Esophagus squamous epithelium (tissue), 5 donors: ENCODE data around the gene POU6F2. TPM values are rescaled to one million over a fixed set of nuclear protein-coding genes. Genes with fewer than 3 reads are reported as not detected.

Experiments
- DNase-seq: peaks from one replicate; lab custom pipeline; 2025; lab: John Stamatoyannopoulos, UW
- H3K27ac ChIP-seq, 4 donors: fragments of 200-600 bp; sonication (generic); one replicate each; pipeline ENCODE4 v1.5.1; 2016 to 2019; ENCODE audit warnings: mild to moderate bottlenecking in 1 of 4
- H3K27me3 ChIP-seq, 4 donors: fragments of 200-600 bp; sonication (generic); 1 replicate in 3 of 4; 2 replicates in 1 of 4; pipeline versions ENCODE4 v1.5.1 to v1.6.0; 2017 to 2021; ENCODE audit warnings: antibody characterized with exemption in 1 of 4
- H3K36me3 ChIP-seq, 3 donors: fragments of 200-600 bp; sonication (generic); one replicate each; pipeline ENCODE4 v1.5.1; 2016 to 2019
- H3K4me1 ChIP-seq, 3 donors: fragments of 200-600 bp; sonication (generic); one replicate each; pipeline ENCODE4 v1.5.1; 2017 to 2019
- H3K4me3 ChIP-seq, 4 donors: fragments of 200-600 bp; sonication (generic); 1 replicate in 3 of 4; 2 replicates in 1 of 4; pipeline ENCODE4 v1.5.1; 2016 to 2019; ENCODE audit warnings: mild to moderate bottlenecking in 2 of 4, moderate library complexity in 1 of 4
- H3K9me3 ChIP-seq, 3 donors: fragments of 200-600 bp; sonication (generic); one replicate each; pipeline ENCODE4 v1.5.1; 2016 to 2019
- CTCF ChIP-seq, 6 experiments: fragments of 450-650 bp in 4 of 6; fragments of 200-600 bp in 2 of 6; sonication (generic) in 2 of 6; IDR thresholded peaks; one replicate each; pipeline ENCODE4 v1.5.1; 2016 to 2019; ENCODE audit warnings: antibody characterized with exemption in 6 of 6, mild to moderate bottlenecking in 4 of 6, moderate library complexity in 4 of 6
- POLR2A ChIP-seq, 4 donors: fragments of 450-650 bp; IDR thresholded peaks; one replicate each; pipeline ENCODE4 v1.6.1; 2017; ENCODE audit warnings: antibody characterized with exemption in 4 of 4, mild to moderate bottlenecking in 4 of 4, moderate library complexity in 3 of 4
- WGBS, 2 donors: methylation state at CpG; one replicate each; pipeline ENCODE4 v1.1.5; 2018; 5-methylcytosine and 5-hydroxymethylcytosine counted together
- intact Hi-C: fragments of 100-400 bp; cut with DNase I; formaldehyde crosslinking; loops from one replicate; pipeline ENCODE4 v1.15.0; 2022
- total RNA-seq, 4 donors: library from RNA; depleted of rRNA; stranded (reverse); fragments of >200 nt; gene quantifications; one replicate each; pipeline ENCODE4 v1.1.0, GENCODE V29; 2016
- donor health status: DM: yes; HTN: yes; CAD: no.

Gene POU6F2
- total RNA-seq, 4 donors from 2014 or later, result 0.76 to 1.6 TPM; not detected in 2

DNA sequence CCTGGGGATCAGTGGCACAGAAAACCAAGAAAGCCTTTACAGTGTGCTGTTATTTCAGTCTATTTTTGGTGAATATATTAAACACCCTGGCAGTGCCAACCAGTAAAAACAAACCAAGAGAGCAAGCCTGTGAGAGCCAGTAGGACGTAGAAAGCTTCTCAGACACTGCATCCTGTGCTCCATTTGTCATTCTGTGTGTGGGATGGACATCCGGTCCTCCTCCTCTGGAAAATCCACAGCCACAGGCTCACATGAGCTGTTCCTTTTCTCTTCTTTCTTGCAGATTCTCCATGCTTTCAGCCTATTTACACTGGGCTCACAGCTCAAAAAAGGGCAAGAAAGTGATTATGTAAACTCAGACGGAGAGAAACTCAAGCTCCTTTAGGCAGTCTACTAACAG lies 468.8 kb downstream of the POU6F2 start:
- Histone ChIP-seq H3K36me3 (no peaks in the 10 kb centered on the region), H3K4me3 (no peak overlapping the region), H3K27ac (no peak overlapping the region), H3K27me3 (peaks cover 0 to 20% (median 0%) of the 10 kb centered on the region in 4 donors), H3K9me3 (no peaks in the 10 kb centered on the region), H3K4me1 (no peaks in the 10 kb centered on the region)
- no peak for DNase-seq
- no peak for TF ChIP-seq CTCF (IDR thresholded peaks at IDR 0.05)
- TF ChIP-seq POLR2A (IDR thresholded peaks at IDR 0.05), result no peak
- WGBS, 2 donors, result 26 to 43% methylated on average over 3 of the region's 3 CpGs
- intact Hi-C loops, result no loop called here

GRCh38 chr7:39451901-39452300 lies 474.2 kb downstream of the POU6F2 start:
- intact Hi-C loops, result no loop called here
- no peak overlapping the region for H3K4me3 ChIP-seq
- no peak overlapping the region for H3K27ac ChIP-seq
- no peaks in the 10 kb centered on the region for H3K4me1 ChIP-seq
- no peaks in the 10 kb centered on the region for H3K36me3 ChIP-seq
- 48 to 72% methylated on average over 3 of the region's 3 CpGs for WGBS, 2 donors
- H3K27me3 ChIP-seq, result peaks cover 0 to 9% (median 0%) of the 10 kb centered on the region in 4 donors
- no peak for TF ChIP-seq CTCF (IDR thresholded peaks at IDR 0.05)
- TF ChIP-seq POLR2A (IDR thresholded peaks at IDR 0.05), result no peak
- no peaks in the 10 kb centered on the region for H3K9me3 ChIP-seq
- no peak for DNase-seq

GRCh38 chr7:39453743-39454355 lies 476.1 kb downstream of the POU6F2 start:
- no peaks in the 10 kb centered on the region for H3K36me3 ChIP-seq
- no peak for DNase-seq
- no peak overlapping the region for H3K4me3 ChIP-seq
- TF ChIP-seq CTCF (IDR thresholded peaks at IDR 0.05) (peak in 5 of 6 experiments; percentile 23 to 58 (median 35)), POLR2A (IDR thresholded peaks at IDR 0.05) (no peak)
- peaks cover 0 to 5% (median 0%) of the 10 kb centered on the region in 4 donors for H3K27me3 ChIP-seq
- intact Hi-C loops, result no loop called here
- H3K4me1 ChIP-seq, result peaks cover 0 to 17% (median 8%) of the 10 kb centered on the region in 3 donors
- no peaks in the 10 kb centered on the region for H3K9me3 ChIP-seq
- 32 to 43% methylated on average over 5 of the region's 5 CpGs for WGBS, 2 donors
- H3K27ac ChIP-seq, result no peak overlapping the region

DNA sequence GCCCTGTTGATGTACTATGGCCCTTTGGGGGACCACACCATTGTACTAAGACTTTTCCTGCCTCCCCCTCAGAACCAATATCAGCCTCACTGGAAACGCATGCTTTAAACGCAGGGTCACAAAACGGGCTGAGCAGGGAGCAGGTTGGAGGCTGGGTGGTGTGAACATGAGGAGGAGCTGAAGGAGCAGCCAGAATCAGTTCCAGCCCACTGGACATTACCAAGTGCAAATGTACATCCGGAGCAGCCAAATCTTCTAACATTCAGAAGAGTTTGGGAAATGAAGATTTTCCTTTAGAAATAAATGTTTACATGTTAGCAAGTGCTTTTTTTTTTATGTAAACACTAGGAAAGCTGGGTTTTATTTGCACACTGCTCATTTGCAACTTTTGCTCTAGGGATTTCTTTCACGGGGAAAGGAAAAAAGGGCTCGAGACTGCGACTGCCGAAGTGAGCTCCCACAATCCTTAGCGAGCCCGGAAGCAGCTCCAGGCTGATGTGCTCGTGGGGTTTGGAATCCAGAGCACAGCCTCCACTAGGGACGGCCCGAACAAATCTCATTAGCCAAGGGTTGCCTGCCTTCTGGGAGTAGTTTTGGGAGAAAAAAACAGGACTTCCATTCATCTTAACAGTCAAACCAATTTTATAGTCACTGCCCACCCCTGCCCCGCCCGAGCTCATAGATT lies 480.5 kb downstream of the POU6F2 start:
- Histone ChIP-seq H3K36me3 (no peaks in the 10 kb centered on the region), H3K9me3 (no peaks in the 10 kb centered on the region), H3K27me3 (peaks cover 0 to 7% (median 0%) of the 10 kb centered on the region in 4 donors), H3K27ac (peak overlapping the region in 1 of 4 donors; percentile 40), H3K4me1 (peaks cover 0 to 17% (median 8%) of the 10 kb centered on the region in 3 donors), H3K4me3 (peak overlapping the region in 3 of 4 donors; percentile 23 to 26 (median 25))
- intact Hi-C loops, result no loop called here
- 40% methylated on average over 12 to 13 of the region's 15 CpGs for WGBS, 2 donors
- DNase-seq, result no peak
- TF ChIP-seq POLR2A (IDR thresholded peaks at IDR 0.05) (no peak), CTCF (IDR thresholded peaks at IDR 0.05) (no peak)

DNA sequence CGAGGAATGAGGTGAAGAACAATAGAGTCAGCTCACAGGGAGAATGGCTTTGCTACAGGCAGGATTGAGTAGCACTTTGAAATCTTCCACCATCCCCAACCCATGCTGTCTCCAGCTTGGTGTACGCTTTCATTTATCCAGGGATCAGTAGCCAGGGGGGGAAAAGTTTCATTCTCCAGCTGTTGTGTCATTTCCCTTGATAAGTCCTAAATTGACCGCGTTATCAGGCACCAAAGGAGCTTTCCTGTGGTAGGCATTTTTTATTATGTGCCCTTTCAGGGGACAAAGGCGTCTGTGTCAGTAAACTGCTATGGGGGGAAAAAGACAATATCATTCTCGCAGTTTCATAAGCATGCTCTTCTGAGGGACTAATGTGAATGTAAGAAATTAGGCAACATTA lies 481.9 kb downstream of the POU6F2 start:
- TF ChIP-seq POLR2A (IDR thresholded peaks at IDR 0.05) (no peak), CTCF (IDR thresholded peaks at IDR 0.05) (no peak)
- no peak for DNase-seq
- Histone ChIP-seq H3K36me3 (no peaks in the 10 kb centered on the region), H3K27me3 (peaks cover 0 to 7% (median 0%) of the 10 kb centered on the region in 4 donors), H3K4me1 (peaks cover 0 to 18% (median 8%) of the 10 kb centered on the region in 3 donors), H3K9me3 (no peaks in the 10 kb centered on the region), H3K27ac (no peak overlapping the region), H3K4me3 (no peak overlapping the region)
- WGBS, 2 donors, result 78 to 82% methylated on average over 6 of the region's 6 CpGs
- intact Hi-C loops, result loop anchor here (10.0 kb wide), 2 partner anchors 525 to 665 kb away; no protein-coding TSS in a partner anchor
